Measurements from ENCODE around the gene FBXO5.
"Not testable (repeated sequence)": the region's sequence is repeated elsewhere in the genome, so short reads cannot be mapped to it uniquely, and the experiment has no call there.

The FBXO5 gene

GRCh38 chr6:152973916-152974315, 8.9 kb downstream of the FBXO5 start:
- H3K27me3 ChIP-seq (ENCODE audit: insufficient read depth, poor library complexity, severe bottlenecking), result no peaks in the 10 kb centered on the region
- DNase-seq (ENCODE audit: low read depth in 1 of 2, low spot score in 1 of 2), result peak in 1 of 2 experiments; percentile 45
- H3K27ac ChIP-seq (replicated peaks), result no peak overlapping the region
- no peak overlapping the region for H3K4me3 ChIP-seq (replicated peaks; ENCODE audit: insufficient read depth, low read length)
- TF ChIP-seq POLR2AphosphoS5 (IDR thresholded peaks at IDR 0.05; ENCODE audit: low read depth) (no peak), REST (IDR thresholded peaks at IDR 0.05; ENCODE audit: insufficient replicate concordance, low read depth) (no peak), SPI1 (IDR thresholded peaks at IDR 0.05; ENCODE audit: borderline replicate concordance, low read depth) (no peak), GABPA (IDR thresholded peaks at IDR 0.05; ENCODE audit: low read depth) (no peak), CTCF (IDR thresholded peaks at IDR 0.05; ENCODE audit: insufficient read depth, low read length) (no peak)

GRCh38 chr6:152969688-152970418, 13.0 kb downstream of the FBXO5 start:
- no peak for DNase-seq (ENCODE audit: low read depth in 1 of 2, low spot score in 1 of 2)
- Histone ChIP-seq H3K4me3 (replicated peaks; ENCODE audit: insufficient read depth, low read length) (no peak overlapping the region), H3K27ac (replicated peaks) (no peak overlapping the region), H3K27me3 (ENCODE audit: insufficient read depth, poor library complexity, severe bottlenecking) (no peaks in the 10 kb centered on the region)
- TF ChIP-seq CTCF (IDR thresholded peaks at IDR 0.05; ENCODE audit: insufficient read depth, low read length), result no peak
- TF ChIP-seq REST (IDR thresholded peaks at IDR 0.05; ENCODE audit: insufficient replicate concordance, low read depth), result no peak
- TF ChIP-seq SPI1 (IDR thresholded peaks at IDR 0.05; ENCODE audit: borderline replicate concordance, low read depth), result no peak
- TF ChIP-seq GABPA (IDR thresholded peaks at IDR 0.05; ENCODE audit: low read depth), result no peak
- no peak for TF ChIP-seq POLR2AphosphoS5 (IDR thresholded peaks at IDR 0.05; ENCODE audit: low read depth)

- not testable (repeated sequence) for DNase-seq (ENCODE audit: low read depth in 1 of 2, low spot score in 1 of 2)
These were observed 16.5 kb downstream of the FBXO5 start for GRCh38 chr6:152966168-152966894.

DNA sequence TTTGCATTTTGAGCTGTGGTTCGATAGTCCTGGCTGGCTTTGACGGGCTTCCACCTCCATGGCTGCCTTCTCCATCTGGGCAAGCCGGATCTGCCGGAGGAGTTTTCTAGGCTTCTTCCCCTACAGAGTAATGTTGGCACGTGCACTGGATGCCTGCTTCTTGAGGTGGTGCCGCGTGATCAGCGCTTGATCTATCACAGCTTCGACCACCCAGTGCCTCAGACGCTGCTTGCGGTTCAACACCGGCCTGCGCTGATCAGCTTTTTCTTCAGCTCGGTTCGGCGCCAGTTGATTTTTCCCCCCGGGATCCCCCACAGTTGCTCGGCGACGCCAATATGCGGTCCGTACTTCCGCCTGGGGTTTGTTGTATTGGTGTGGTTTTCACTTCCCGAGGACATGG, 23.5 kb downstream of the FBXO5 start:
- DNase-seq (ENCODE audit: low read depth in 1 of 2, low spot score in 1 of 2), result no peak
- H3K4me3 ChIP-seq (replicated peaks; ENCODE audit: insufficient read depth, low read length), result no peak overlapping the region
- H3K27me3 ChIP-seq (ENCODE audit: insufficient read depth, poor library complexity, severe bottlenecking), result peaks cover 2% of the 10 kb centered on the region
- TF ChIP-seq POLR2AphosphoS5 (IDR thresholded peaks at IDR 0.05; ENCODE audit: low read depth), result no peak
- TF ChIP-seq CTCF (IDR thresholded peaks at IDR 0.05; ENCODE audit: insufficient read depth, low read length), result no peak
- TF ChIP-seq GABPA (IDR thresholded peaks at IDR 0.05; ENCODE audit: low read depth), result no peak
- no peak for TF ChIP-seq REST (IDR thresholded peaks at IDR 0.05; ENCODE audit: insufficient replicate concordance, low read depth)
- TF ChIP-seq SPI1 (IDR thresholded peaks at IDR 0.05; ENCODE audit: borderline replicate concordance, low read depth), result no peak
- H3K27ac ChIP-seq (replicated peaks), result no peak overlapping the region

More at GRCh38 chr6:152966168-152966894, 16.5 kb downstream of the FBXO5 start:
- not testable (repeated sequence) for H3K27me3 ChIP-seq (ENCODE audit: insufficient read depth, poor library complexity, severe bottlenecking); H3K27ac ChIP-seq (replicated peaks); H3K4me3 ChIP-seq (replicated peaks; ENCODE audit: insufficient read depth, low read length)
